RKO (cell line): ENCODE results near the gene UACA.
A peak's percentile ranks its signal among the peaks of the same experiment; 100 is the strongest.

ENCODE experiments used
- DNase-seq: peaks from one replicate; pipeline ENCODE4 v3.0.0-alpha.2; 2016; ENCODE audit warnings: low spot score

The UACA gene

DNA sequence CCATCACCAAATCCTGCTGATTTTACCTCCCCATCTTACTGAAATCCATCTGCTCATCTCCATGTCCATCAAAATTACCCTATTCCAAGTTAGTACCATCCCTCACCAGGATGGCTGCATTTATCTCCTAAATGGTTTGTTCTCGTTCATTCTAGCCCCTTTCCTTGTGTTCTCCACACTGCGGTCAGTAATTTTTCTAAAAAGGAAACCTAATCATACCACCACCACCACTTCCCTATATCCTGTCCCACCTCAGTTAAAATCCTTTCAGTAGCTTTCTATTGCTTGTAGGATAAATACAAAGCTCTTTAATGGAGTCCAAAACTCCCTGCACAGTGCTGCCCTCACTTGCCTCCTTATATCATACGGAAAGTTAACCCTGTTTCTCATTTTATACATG is 51.1 kb downstream of the UACA start:
- DNase-seq = no peak

DNA sequence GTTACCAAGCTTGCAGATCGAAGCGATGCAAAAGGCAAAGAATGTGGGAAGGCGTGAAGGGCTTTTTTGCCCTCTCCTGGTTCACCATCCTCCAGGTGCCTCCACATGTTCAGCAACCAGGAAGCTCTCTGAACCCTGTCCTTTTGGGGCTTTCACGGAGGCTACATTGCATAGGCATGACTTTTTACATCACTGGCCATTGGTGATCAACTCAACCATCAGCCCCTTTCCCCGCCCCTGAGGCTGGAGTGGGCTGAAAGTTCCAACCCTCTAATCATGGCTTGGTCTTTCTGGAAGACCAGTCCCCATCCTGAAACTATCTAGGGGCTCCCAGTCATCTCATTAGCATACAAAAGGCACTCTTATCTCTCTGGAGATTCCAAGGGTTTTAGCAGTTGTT is 52.6 kb downstream of the UACA start:
- DNase-seq = no peak

DNA sequence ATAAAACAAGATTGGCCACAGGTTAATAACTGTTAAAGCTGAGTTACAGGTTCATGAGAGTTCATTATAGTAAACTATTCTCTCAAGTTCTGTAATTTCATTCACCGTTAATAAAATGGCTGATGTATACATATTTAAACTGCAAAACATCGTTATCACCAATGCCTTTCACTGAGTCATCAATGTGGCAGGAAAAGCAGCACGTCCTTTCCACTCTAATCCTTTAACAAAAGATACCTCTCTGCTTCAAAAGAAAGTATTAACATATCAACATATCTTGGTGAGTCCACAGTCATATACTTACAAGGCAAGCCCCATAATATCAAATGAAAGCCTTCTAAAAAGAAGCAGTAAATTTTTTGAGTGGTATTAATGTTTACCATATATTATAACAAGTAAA is 54.5 kb downstream of the UACA start:
- DNase-seq = no peak

DNA sequence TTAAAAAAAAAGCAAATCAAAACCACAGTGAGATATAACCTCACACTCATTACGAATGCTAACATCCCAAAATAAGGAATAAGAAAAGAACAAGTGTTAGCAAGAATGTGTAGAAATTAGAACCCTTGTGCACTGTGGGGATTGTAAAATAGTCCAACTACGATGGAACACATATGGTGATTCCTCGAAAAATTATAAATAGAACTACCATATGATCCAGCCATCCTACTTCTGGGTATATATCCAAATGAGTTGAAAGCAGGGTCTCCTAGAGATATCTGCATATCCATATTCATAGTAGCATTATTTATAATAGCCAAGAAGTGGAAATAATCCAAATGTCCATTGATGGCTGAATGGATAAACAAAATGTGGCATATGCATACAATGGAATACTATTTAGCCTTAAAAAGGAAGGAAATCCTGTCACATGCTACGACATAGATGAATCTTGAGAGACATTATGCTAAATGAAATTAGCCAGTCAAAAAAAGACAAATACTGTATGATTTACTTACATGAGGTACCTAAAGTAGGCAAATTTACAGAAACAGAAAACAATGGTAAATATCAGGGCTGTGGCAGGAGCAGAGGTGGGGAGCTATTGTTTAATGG is 55.6 kb downstream of the UACA start:
- DNase-seq = no peak

DNA sequence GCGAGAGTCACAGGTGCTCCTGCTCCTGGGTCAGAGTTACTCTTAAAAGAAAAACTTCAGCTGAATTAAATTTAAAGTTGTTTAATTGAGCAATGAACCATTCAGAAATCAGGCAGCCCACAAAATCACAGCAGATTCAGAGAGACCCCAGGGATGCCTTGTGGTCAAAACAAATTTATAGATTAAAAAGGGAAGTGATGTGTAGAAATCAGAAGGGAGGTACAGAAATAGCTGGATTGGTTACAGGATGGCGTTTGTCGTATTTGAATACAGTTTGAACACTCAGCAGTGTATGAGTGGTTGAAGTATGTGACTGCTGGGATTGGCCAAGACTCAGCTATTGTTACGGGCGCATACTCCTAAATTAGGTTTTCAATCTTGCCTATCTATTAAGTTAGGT is 58.6 kb downstream of the UACA start:
- DNase-seq = no peak

DNA sequence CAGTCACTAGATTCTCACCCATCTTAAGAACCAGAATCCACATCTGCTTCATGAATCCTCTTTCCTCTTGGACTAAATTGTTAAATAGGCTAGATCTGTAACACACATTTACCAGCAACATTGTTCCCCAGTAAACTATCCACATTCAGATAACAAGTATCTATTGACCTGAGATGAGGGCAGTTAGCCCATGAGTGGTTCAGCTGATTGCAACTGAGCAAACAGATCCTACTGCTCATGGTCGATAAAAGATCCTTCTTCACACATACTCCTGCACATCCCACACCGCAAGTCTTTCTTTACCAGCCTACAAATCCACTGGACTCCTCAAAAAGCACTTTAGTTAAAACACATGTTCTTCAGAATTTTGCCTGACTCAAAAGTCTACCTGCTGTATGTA is 59.2 kb downstream of the UACA start:
- DNase-seq = no peak

DNA sequence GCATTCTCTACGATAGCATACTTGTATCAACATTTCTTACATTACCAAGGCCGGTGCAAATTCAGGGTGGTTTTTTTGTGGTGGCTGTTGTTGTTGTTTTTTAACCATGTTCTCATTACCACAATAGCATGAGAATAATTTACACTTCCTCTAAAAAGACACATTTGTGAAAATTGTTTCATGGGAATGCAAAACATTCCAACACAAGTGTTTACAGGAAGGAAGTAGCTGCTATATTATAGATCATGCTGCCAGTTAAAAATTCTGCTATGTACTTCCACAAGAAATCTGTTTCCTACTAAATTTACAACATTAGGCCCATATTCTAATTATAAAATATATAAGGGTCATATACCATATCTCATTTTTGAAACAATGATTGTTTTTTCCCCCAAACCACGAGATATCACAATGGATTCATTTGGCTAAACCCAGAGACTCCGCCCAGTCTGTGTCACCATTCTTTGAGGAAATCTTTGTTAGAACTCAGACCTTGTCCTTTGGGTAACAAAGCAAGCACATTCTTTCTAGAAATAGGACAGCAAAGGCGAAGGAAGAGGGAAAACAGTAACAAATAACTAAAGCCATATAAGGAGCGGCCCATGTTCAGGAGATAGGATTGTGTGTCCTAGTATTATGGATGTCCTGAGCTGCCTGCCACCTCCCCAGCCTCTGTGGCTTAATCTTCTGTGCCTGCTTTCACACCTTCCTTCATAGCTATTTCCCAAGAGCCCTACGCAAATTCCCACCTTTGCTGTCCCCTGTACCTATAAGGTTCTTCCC is 60.1 kb downstream of the UACA start:
- DNase-seq = no peak

DNA sequence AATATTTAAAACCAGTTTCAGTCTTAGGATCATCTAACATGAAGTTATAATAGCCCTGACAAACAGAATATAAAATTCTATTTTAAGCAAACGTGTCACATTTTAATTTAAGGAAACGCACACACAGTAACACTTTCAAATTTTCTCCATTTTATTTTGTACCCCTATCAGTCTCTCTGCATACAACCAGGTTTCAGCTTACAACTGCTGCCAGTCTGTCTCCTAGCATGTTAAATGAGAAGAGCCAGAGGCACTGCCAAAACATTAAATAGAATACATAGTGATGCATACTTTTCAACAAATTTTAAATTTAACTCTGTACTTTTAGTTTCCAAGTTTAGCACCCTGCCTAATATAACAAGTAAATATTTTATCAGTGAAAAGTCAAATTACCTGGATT is 60.8 kb downstream of the UACA start:
- DNase-seq = no peak

DNA sequence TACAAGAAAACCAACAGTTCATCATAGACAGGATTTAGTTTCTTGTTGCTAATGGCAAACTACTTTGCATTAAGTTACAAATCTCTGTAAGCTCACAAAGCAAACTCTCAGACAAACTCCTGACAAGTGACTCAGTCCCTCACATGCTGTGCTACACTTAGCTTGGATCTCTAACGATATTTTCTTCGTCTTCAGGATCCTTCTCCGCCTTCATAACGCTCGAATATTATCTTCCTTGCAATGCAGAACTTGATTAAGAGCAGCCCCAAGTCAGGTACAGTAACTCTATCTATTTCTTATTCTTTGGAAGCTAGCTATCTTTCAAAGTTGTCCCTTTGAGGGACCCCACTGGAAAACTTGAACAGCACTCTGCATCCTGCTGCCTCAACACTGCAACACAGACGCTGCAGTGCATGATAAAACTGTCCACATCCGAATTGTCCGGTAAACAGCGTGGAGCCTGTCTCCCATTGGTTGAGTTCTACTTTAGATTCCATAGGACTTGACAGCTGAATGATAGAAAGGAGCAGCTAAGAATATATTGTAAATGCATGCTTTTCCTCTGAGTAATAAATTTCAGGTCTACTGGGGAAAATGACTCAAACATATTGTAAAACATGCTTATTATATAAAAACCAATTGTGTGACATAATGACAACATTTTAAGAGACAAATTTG is 61.3 kb downstream of the UACA start:
- DNase-seq = peak; percentile 37

DNA sequence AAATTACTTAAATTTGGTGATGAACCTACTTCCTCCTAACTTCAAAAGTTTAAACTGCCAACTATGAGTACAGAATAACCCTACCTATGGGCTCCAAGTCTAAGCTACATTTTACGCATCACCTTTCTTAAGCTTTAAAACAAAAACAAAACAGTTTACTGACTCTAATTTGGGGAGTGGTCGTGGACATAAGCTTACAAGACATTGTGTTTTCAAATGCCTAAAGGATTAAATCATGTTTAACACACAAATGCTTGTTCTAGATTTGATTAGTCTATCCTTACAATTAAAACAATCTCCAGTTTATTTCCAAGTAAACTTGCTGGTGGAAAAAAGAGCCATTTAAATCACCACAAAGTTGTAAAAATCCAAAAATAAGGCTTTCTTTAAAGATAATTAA is 62.2 kb downstream of the UACA start:
- no peak for DNase-seq

DNA sequence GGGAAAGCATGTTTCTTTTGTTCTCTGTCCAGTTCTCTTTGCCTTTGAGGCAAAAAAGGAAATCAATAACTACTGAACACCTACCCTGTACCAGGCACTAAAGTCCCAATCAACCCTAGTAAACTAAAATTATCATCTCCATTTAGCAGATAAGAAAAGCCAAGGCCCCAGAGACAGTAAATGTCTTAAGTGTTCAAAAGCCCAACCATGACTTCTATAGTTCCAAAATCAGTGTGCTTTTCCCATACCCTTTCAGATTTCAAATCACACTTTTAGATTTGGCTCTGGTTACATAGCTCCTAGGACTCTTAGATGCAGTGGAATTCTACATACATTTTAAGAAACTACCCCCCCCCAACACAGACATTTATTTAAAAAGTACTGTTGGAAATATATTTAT is 63.5 kb downstream of the UACA start:
- no peak for DNase-seq

DNA sequence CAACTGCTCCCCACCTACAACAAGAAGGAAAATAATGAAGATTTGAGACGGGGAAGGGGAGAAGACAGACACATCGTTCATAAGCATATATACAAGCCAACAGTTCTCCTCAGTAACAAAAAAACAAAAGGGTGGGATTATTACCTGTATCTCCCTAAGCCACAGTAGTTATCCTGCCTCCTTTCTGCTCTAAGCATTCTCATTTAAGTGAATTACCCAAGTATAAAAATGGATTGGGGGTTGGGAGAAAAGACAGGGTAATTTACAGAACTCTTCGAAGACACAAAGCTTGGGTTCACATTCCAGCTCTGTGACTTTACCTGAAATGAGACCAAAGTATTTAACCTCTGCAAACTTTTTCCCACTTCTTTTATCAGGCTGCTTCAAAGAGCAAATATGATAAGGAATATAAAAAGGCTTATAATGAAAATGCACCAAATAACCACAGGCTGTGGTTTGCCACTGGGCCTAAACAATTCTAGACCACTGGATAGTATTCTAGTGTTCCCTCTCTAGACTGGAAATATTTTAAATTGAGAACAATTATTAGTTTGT is 64.4 kb downstream of the UACA start:
- no peak for DNase-seq

DNA sequence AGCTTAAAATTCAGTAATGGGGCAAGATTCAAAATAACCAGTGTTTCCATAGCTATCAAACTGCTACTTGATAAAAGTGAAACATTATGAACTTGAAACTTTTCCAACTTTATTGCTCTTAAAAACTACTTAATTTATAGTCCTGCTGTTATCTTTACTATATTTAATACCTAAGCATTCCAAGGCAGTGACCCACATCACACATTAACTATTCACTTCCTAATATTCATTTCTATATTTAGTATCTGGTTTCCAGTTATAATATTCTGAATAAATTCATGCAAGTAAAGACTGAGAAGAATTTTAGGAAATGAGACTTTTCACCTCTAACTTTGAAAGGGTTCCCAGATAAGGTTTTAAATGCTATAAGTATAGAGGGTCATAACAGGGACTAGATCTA is 64.9 kb downstream of the UACA start:
- no peak for DNase-seq

DNA sequence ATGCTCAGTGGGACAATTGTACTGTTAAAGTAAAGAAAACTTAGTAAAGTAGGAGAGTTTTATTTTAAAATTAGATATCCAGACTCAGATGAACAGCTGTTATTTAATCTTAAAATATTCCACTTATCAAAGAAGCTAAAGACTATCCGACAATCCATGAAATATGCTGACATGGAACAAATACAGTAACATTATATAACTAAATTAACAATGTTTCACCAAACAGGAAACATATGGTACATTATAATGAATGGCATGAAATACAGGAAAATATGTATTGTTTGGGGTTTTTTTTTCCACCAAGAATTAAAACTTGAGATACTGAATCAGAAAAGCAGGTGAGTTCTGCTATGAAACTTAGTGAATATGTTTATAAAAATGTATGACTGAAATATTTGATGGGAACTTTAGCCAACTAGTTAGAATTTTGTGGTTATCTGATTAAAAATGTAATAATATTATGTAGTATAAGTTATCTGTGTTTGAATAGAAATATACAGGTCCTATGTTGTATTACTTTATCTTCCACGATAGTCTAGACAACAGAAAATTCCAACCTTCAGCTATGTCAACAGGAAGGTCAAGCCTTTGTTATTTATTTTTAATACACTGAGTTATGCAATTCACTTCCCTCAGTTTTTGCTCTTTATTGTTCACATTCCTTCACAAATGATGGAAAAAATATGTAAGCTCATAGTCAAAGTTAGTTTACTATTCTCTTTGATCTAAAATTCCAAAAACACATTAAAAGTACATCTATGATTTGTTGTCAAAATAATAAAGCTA is 72.7 kb downstream of the UACA start:
- DNase-seq = no peak

DNA sequence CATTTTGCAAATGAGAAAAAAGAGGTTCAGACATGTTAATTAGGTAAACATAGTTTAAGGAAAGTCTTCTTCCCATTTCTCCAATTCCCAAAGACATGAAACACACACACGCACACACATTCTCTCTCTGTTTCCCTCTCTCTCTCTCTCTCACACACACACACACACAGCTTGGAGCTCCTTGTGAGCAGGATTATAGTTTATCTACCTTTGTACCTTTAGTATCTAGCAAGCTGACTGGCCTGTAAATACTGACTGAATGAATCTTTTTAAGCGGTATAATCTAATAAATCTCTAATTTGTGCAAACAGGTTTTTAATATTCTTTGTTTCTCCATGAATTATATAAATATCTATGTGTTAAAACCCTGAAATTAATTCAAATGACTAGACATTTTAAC is 73.3 kb downstream of the UACA start:
- DNase-seq = no peak

DNA sequence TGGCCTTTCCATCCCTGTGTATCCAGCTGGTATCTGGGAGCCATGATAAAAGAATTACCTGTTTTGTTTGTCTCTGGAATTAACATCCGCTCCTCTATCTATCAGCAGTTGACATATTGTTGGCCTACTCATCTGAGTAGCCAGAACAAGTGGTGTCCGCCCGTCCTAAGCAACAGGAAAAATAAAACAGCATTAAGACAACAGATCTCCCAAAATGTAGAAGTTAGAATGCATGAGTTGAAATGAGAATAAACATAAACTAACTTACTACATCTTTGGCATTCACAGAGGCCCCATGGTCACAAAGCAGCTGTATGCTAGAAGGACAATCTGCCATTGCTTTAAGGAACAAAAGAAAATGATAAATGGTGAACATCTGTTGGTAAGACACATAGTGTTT is 75.9 kb downstream of the UACA start:
- no peak for DNase-seq

DNA sequence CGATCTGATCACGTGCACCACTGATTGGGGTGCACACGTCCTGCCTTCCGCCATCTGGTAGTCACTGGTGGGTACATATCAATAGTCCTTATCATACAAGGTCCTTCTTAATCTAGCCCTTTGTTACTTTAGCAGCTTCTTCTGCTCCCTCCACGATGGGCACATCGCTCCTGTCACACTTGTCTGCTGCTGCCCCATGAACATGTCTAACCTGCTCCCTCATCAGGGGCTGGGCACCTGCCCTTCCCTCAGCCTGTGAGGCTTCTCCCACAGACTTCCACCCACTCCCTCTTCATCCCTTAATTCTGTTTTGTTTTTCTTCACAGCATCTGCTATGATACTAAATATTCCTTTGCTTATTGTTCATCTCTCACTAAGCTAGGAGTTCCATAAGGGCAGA is 82.5 kb downstream of the UACA start:
- no peak for DNase-seq

DNA sequence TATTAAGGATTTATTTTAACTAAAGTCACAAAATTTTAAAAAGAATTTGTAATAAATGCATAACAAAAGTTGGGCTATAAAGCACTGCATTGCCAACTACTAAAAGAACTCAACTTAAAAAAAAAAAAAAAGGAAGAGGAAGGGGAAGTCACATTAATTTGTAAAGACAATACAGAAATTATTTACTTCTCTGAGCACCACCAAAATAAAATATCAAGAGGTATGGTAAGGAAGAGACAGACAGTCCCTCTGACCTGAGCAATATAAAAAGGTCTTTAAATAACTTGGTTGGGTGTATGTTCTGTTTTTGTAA is 83.5 kb downstream of the UACA start:
- no peak for DNase-seq

DNA sequence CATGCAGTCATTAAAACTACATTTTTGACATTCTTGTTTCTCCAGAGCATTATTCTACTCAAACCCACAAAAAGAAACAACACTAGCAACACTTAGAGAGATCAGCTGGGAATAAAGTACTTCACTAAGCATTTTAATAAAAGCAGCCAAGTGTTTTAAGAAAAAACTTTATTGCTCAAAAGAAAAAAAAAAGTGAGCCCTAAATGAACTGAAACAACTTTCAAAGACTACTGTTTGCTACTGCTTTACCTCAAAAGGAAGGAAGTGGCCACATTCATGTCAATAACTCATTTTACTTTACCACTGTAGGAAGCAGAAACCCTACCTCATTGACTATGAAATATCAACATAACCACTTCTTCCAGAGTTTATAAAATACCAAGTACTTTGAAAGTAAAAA is 91.3 kb downstream of the UACA start:
- DNase-seq = no peak

DNA sequence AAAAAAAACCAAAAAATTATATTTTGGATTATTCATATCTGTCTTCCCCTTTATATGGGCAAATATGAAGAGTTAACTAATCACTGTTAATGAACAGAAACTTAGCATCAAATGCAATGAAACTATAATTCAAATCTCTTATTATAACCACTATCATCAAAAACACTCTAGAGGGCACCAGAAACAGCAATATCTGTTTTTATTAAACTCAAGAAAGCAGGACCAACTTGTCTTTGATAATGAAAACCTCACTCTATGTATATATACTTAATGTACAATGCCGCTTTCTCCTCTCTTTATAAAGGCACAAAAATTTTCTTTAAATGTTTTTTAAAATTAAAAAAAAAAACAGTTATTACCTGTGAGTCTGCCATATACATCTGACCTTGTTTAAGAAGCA is 92.7 kb downstream of the UACA start:
- peak; percentile 23 for DNase-seq

DNA sequence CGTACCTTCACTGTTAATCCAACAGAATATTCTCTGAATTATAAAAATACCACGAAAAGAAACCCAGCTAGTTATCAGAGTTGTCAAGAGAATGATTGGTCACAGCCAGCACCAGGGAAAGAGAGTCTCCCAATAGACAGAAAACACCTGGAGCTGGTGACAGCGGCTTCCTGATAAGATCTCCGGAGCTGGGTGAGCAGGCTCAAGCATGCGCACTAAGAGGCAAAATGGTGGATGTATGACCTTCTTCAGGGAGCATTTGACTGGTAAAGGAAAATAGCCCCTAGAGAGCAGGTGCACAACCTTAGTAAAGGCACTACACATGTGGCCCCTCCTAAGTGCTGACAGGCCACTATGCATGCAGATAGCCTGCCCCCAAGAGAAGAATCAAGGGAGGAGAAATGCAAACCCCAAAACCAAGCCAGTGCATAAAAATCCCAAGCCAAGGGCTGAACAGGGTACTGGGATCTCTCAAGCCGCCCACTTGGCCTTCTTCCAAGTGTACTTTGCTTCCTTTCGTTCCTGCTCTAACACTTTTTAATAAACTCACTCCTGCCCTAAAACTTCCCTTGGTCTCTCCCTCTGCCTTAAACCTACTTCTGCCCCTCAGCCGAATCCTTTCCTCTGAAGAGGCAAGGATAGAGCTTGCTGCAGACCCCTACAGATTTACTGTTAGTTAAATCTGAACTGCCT is 93.2 kb downstream of the UACA start:
- no peak for DNase-seq

DNA sequence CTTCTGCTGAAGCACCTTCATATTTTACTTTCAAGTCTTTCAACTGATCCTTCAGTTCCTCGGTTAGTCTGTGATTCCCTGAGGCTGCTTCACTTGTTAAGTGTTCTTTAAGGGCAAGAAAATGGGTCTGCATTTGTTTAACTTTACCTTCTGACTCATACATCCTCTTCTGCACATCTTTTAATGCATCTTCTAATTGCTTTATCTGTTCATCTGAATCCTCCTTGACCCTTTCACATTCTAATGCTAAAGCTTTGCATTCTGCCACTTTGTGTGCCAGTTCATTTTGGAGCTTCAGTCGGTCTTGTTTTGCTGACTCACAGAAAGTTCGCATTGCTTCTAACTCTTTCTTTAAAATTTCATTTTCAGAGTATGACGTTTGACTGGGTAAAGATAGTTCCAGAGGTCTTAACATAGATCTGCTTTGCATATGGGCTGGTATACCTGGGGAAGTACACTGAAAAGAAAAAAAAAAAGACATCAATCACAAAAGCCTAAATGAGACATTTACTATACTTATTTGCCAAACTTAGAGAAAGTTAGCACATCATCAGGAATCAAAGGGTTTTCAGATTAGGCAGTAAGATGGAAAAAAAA is 94.3 kb downstream of the UACA start:
- no peak for DNase-seq
